Stomach (tissue), 4 donors: ENCODE results near the gene SPRYD3.

Experiments
- EP300 ChIP-seq: sonication (generic); formaldehyde crosslinking; IDR thresholded peaks from one replicate; pipeline ENCODE4 v1.6.1; 2017; ENCODE audit warnings: antibody characterized with exemption
- POLR2A ChIP-seq, 4 donors: fragments of 450-650 bp; IDR thresholded peaks; one replicate each; pipeline ENCODE4 v1.6.1; 2016; ENCODE audit warnings: antibody characterized with exemption in 4 of 4, control low read depth in 2 of 4, mild to moderate bottlenecking in 1 of 4, moderate library complexity in 1 of 4
- POLR2AphosphoS5 ChIP-seq, 3 donors: sonication (generic); formaldehyde crosslinking; IDR thresholded peaks; one replicate each; pipeline ENCODE4 v1.6.1; 2016; ENCODE audit warnings: antibody characterized with exemption in 3 of 3
- TF ChIP-seq, protein P1 (sequence below), 7 experiments: fragments of 450-650 bp in 4 of 7; fragments of 200-600 bp in 3 of 7; sonication (generic) in 3 of 7; IDR thresholded peaks; one replicate each; pipeline ENCODE4 v1.5.1; 2016 to 2019; ENCODE audit warnings: antibody characterized with exemption in 7 of 7, control low read depth in 2 of 7, mild to moderate bottlenecking in 1 of 7

DNA sequence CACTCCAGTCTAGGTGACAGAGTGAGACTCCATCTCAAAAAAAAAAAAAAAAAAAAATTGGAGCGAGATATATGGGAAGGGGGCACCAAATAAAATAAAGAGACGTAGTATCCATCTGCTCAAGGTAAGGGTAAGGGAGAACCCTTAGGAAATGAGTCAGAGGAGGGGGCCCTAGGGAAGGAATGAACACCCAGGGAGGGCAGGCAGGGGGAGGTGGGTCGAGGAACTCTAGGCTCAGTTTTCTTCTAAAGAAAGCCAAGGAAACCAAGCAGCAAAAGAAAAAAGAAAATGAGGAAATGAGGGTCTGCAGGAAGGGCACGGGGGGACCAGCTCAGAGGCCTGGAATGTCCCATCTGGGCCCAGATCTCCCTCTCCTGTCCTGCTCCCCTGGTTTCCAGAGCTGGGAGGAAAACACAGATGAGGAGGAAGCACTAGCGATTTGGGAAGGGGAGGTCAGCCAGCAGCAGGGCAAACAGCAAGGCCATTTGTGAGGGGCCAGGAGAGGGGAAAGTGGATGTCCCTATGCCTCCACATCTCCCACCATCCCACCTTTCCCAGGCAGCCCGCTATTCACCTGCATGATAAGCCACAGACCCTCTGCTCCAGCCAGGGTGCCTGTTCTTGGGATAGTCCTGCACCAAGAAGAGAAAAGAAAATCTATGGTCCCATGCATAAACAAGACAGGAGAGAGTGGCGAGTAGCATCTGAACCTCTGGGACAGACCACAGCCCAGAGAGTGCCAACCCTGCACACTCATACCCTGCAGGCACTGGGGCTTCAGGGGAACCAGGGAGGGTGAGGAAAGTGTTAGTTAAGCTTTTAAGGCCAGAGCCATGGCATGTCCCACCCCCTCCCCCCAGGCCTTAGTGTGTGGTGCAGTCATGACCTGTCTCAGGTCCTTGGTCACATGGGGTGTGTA is 11.9 kb downstream of the SPRYD3 start:
- no peak for TF ChIP-seq POLR2A (IDR thresholded peaks at IDR 0.05)
- TF ChIP-seq, protein P1, sequence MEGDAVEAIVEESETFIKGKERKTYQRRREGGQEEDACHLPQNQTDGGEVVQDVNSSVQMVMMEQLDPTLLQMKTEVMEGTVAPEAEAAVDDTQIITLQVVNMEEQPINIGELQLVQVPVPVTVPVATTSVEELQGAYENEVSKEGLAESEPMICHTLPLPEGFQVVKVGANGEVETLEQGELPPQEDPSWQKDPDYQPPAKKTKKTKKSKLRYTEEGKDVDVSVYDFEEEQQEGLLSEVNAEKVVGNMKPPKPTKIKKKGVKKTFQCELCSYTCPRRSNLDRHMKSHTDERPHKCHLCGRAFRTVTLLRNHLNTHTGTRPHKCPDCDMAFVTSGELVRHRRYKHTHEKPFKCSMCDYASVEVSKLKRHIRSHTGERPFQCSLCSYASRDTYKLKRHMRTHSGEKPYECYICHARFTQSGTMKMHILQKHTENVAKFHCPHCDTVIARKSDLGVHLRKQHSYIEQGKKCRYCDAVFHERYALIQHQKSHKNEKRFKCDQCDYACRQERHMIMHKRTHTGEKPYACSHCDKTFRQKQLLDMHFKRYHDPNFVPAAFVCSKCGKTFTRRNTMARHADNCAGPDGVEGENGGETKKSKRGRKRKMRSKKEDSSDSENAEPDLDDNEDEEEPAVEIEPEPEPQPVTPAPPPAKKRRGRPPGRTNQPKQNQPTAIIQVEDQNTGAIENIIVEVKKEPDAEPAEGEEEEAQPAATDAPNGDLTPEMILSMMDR (IDR thresholded peaks at IDR 0.05), result no peak
- no peak for TF ChIP-seq POLR2AphosphoS5 (IDR thresholded peaks at IDR 0.05)
- no peak for TF ChIP-seq EP300
